CD4-positive, alpha-beta memory T cell (primary cell): ENCODE results near the gene HBM. TPM values are rescaled to one million over a fixed set of nuclear protein-coding genes. Genes with fewer than 3 reads are reported as not detected.
"Not testable (repeated sequence)": the region's sequence is repeated elsewhere in the genome, so short reads cannot be mapped to it uniquely, and the experiment has no call there.

Experiments
- CTCF ChIA-PET: fragments of 350-600 bp; sonication (Branson Sonifier 250); formaldehyde crosslinking; loops from one replicate; lab custom pipeline; 2021; ENCODE audit warnings: inconsistent platforms; ENCODE audit not compliant: partially characterized antibody; lab: Charles Lee
- POLR2A ChIA-PET: fragments of 350-600 bp; sonication (Branson Sonifier 250); formaldehyde crosslinking; loops from one replicate; lab custom pipeline; 2021; ENCODE audit not compliant: partially characterized antibody; lab: Charles Lee
- DNase-seq, 5 donors: peaks; one replicate each; pipeline versions ENCODE4 v3.0.0 to v3.0.0-alpha.2; 2020 to 2022; ENCODE audit warnings: mixed read lengths in 1 of 5
- H3K27ac ChIP-seq: one replicate; pipeline ENCODE4 v1.7.0; 2013; ENCODE audit warnings: low read depth, low read length
- H3K27me3 ChIP-seq: 2 replicates; pipeline ENCODE4 v1.7.0; 2013; ENCODE audit warnings: mild to moderate bottlenecking, low read length, moderate library complexity; ENCODE audit not compliant: insufficient read depth
- H3K36me3 ChIP-seq: 2 replicates; pipeline ENCODE4 v1.7.0; 2013; ENCODE audit warnings: mild to moderate bottlenecking, low read length, moderate library complexity; ENCODE audit not compliant: insufficient read depth
- H3K4me1 ChIP-seq: 2 replicates; pipeline ENCODE4 v1.7.0; 2013; ENCODE audit warnings: mild to moderate bottlenecking, low read length, moderate library complexity; ENCODE audit not compliant: insufficient read depth
- H3K4me3 ChIP-seq, 2 donors: one replicate each; pipeline ENCODE4 v1.7.0; 2013; ENCODE audit warnings: low read length in 2 of 2, mild to moderate bottlenecking in 1 of 2
- H3K9me3 ChIP-seq, 2 donors: one replicate each; pipeline ENCODE4 v1.7.0; 2013; ENCODE audit warnings: low read length in 2 of 2, control low read depth in 1 of 2; ENCODE audit not compliant: control insufficient read depth in 1 of 2
- H3K27ac Mint-ChIP-seq, 7 donors: one replicate each; pipeline ENCODE4 v1.8.0; 2020 to 2021; ENCODE audit warnings: mixed read lengths in 7 of 7, mild to moderate bottlenecking in 6 of 7, inconsistent platforms in 3 of 7, moderate library complexity in 3 of 7
- H3K27me3 Mint-ChIP-seq, 2 donors: one replicate each; pipeline ENCODE4 v1.8.0; 2020 to 2021; ENCODE audit warnings: mixed read lengths in 2 of 2
- H3K36me3 Mint-ChIP-seq, 2 donors: one replicate each; pipeline ENCODE4 v1.8.0; 2020 to 2021; ENCODE audit warnings: mixed read lengths in 2 of 2, inconsistent platforms in 1 of 2, mild to moderate bottlenecking in 1 of 2
- H3K4me1 Mint-ChIP-seq, 4 donors: one replicate each; pipeline ENCODE4 v1.8.0; 2020 to 2021; ENCODE audit warnings: mixed read lengths in 4 of 4, mild to moderate bottlenecking in 1 of 4
- H3K4me3 Mint-ChIP-seq, 8 donors: one replicate each; pipeline ENCODE4 v1.8.0; 2020 to 2021; ENCODE audit warnings: mixed read lengths in 8 of 8, mild to moderate bottlenecking in 7 of 8, moderate library complexity in 6 of 8, inconsistent platforms in 3 of 8
- H3K9me3 Mint-ChIP-seq, 8 donors: one replicate each; pipeline ENCODE4 v1.8.0; 2020 to 2021; ENCODE audit warnings: mixed read lengths in 8 of 8, mild to moderate bottlenecking in 5 of 8, inconsistent platforms in 3 of 8, moderate library complexity in 1 of 8
- intact Hi-C: fragments of 100-400 bp; cut with micrococcal nuclease; formaldehyde crosslinking; loops from one replicate; pipeline ENCODE4 v1.15.1; 2023
- polyA plus RNA-seq, 2 donors: library from polyadenylated mRNA; unstranded; fragments of 300-500 nt; fragmentation: Illumina TruSeq; gene quantifications; one replicate each; pipeline ENCODE4 v1.2.3, GENCODE V29; 2021
- total RNA-seq, 2 experiments: library from RNA; stranded (reverse); gene quantifications; one replicate each; pipeline ENCODE4 v1.2.3, GENCODE V29; 2021

Gene HBM
- total and polyA plus RNA-seq, 4 experiments from 2014 or later = not detected

GRCh38 chr16:164134-164823, 1.5 kb upstream of the HBM start:
- H3K36me3 Mint-ChIP-seq, intact Hi-C loops, H3K36me3 ChIP-seq, H3K9me3 ChIP-seq, H3K27ac ChIP-seq, DNase-seq, H3K27ac Mint-ChIP-seq, POLR2A ChIA-PET, CTCF ChIA-PET, H3K9me3 Mint-ChIP-seq, H3K4me3 Mint-ChIP-seq, H3K4me3 ChIP-seq: not testable (repeated sequence)
- peaks cover 29% of the 10 kb centered on the region for H3K27me3 ChIP-seq
- Mint-ChIP-seq H3K27me3 (peaks cover 31 to 37% of the 10 kb centered on the region in 2 donors), H3K4me1 (peaks cover 1 to 15% (median 5%) of the 10 kb centered on the region in 4 donors)
- H3K4me1 ChIP-seq = peaks cover 22% of the 10 kb centered on the region

DNA sequence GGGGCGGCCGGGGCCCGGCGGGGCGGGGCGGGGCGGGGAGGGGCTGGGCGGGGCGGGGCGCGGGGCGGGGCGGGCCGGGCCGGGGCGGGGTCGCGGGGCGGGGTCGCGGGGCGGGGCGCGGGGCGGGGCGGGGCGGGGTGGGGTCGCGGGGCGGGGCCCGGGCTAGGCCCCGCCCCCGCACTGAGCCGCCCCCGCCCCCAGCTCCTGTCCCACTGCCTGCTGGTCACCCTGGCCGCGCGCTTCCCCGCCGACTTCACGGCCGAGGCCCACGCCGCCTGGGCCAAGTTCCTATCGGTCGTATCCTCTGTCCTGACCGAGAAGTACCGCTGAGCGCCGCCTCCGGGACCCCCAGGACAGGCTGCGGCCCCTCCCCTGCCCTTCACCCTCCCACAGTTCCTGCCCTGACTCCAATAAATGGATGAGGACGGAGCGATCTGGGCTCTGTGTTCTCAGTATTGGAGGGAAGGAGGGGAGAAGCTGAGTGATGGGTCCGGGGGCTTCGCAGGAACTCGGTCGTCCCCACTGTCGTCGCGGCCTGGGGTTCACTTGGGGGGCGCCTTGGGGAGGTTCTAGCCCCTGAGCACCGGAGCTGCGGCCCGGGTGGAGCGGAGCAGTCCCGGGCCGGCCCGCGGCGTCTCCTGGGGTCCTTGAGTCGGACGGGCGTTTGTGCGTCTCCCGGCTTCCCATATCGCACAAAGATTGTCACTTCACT, 795 bp upstream of the HBM start:
- Histone ChIP-seq H3K9me3 (no peaks in the 10 kb centered on the region), H3K4me3 (no peak overlapping the region), H3K27ac (no peak overlapping the region), H3K36me3 (no peaks in the 10 kb centered on the region), H3K27me3 (peaks cover 29% of the 10 kb centered on the region), H3K4me1 (peaks cover 22% of the 10 kb centered on the region)
- CTCF ChIA-PET = no interaction called here
- intact Hi-C loops = no loop called here
- DNase-seq = no peak
- H3K4me3 Mint-ChIP-seq = peak overlapping the region in 5 of 8 donors; percentile 50 to 66 (median 53)
- H3K9me3 Mint-ChIP-seq = peaks cover 0 to 1% (median 0%) of the 10 kb centered on the region in 8 donors
- H3K27ac Mint-ChIP-seq = no peak overlapping the region
- H3K36me3 Mint-ChIP-seq = no peaks in the 10 kb centered on the region
- peaks cover 1 to 15% (median 5%) of the 10 kb centered on the region in 4 donors for H3K4me1 Mint-ChIP-seq
- POLR2A ChIA-PET = no interaction called here
- H3K27me3 Mint-ChIP-seq = peaks cover 31 to 38% of the 10 kb centered on the region in 2 donors

- Mint-ChIP-seq H3K36me3 (no peaks in the 10 kb centered on the region), H3K4me3 (peak overlapping the region in 5 of 8 donors; percentile 20 to 64 (median 38))
- POLR2A ChIA-PET = interaction anchor here (0.6 to 0.9 kb wide), 2 partner anchors 39 to 259 kb away, joined by 3 read pairs; partner anchors contain the start of gene RAB11FIP3
These were observed 770 bp downstream of the HBM start for GRCh38 chr16:166375-167121.

DNA sequence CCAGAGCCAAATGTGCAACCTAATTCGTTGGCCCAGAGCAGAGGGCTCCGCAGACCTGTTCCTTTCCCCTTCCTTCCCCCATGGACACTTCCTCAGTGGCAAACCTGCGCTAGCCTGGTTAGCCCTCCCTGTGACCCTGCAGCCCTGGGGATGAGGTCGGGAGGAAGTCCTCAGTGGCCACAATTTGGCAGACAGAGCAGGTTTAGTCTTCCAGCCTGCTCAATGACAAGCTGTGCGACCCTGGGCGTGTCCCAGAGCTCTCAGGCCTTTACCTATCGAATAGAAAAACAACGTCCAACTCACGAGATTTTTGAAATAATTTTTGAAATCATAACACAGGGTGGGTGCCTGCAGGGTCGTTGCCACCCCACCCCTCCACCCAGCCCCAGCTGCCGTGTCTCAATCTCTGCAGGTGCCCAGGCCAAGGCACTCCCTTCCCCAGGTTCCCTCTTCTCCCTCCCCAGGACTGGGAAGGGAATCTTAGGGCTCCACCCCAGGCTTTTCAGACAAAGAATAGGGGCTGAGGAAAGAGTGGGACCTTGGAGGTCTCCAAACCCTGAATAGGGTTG, 1.4 kb downstream of the HBM start:
- POLR2A ChIA-PET = no interaction called here
- H3K4me1 Mint-ChIP-seq = peaks cover 1 to 15% (median 5%) of the 10 kb centered on the region in 4 donors

More at GRCh38 chr16:166375-167121, 770 bp downstream of the HBM start:
- H3K27me3 Mint-ChIP-seq = peaks cover 36 to 42% of the 10 kb centered on the region in 2 donors
- Histone ChIP-seq H3K27ac (no peak overlapping the region), H3K27me3 (peaks cover 29% of the 10 kb centered on the region), H3K4me3 (no peak overlapping the region), H3K36me3 (no peaks in the 10 kb centered on the region), H3K9me3 (no peaks in the 10 kb centered on the region), H3K4me1 (peaks cover 22% of the 10 kb centered on the region)
- peak overlapping the region in 1 of 7 donors; percentile 75 for H3K27ac Mint-ChIP-seq
- peaks cover 0 to 1% (median 0%) of the 10 kb centered on the region in 8 donors for H3K9me3 Mint-ChIP-seq
- DNase-seq = peak in 1 of 5 donors; percentile 24
- intact Hi-C loops = no loop called here
- H3K4me1 Mint-ChIP-seq = peaks cover 1 to 15% (median 5%) of the 10 kb centered on the region in 4 donors
- CTCF ChIA-PET = interaction anchor here (1.6 kb wide), 1 partner anchor 49 kb away, joined by 3 read pairs; no protein-coding TSS in a partner anchor

GRCh38 chr16:168424-168823, 2.6 kb downstream of the HBM start:
- Histone ChIP-seq H3K27ac (no peak overlapping the region), H3K36me3 (no peaks in the 10 kb centered on the region), H3K9me3 (no peaks in the 10 kb centered on the region), H3K4me1 (peaks cover 22% of the 10 kb centered on the region), H3K4me3 (no peak overlapping the region), H3K27me3 (peaks cover 29% of the 10 kb centered on the region)
- intact Hi-C loops = no loop called here
- Mint-ChIP-seq H3K4me3 (no peak overlapping the region), H3K4me1 (peaks cover 1 to 15% (median 7%) of the 10 kb centered on the region in 4 donors), H3K9me3 (peaks cover 0 to 1% (median 0%) of the 10 kb centered on the region in 8 donors), H3K27ac (no peak overlapping the region), H3K36me3 (no peaks in the 10 kb centered on the region), H3K27me3 (peaks cover 36 to 38% of the 10 kb centered on the region in 2 donors)
- CTCF ChIA-PET = interaction anchor here (1.0 to 1.2 kb wide), 4 partner anchors 14 to 194 kb away, joined by 3 read pairs; no protein-coding TSS in a partner anchor
- no peak for DNase-seq
- POLR2A ChIA-PET = no interaction called here

More for the DNA sequence above, 1.4 kb downstream of the HBM start:
- peaks cover 38 to 43% of the 10 kb centered on the region in 2 donors for H3K27me3 Mint-ChIP-seq
- H3K9me3 Mint-ChIP-seq = no peaks in the 10 kb centered on the region
- intact Hi-C loops = no loop called here
- H3K36me3 Mint-ChIP-seq = no peaks in the 10 kb centered on the region
- no peaks in the 10 kb centered on the region for H3K9me3 ChIP-seq
- peaks cover 22% of the 10 kb centered on the region for H3K4me1 ChIP-seq
- CTCF ChIA-PET = interaction anchor here (1.6 kb wide), 1 partner anchor 50 kb away, joined by 3 read pairs; no protein-coding TSS in a partner anchor
- no peak overlapping the region for H3K27ac ChIP-seq
- H3K4me3 Mint-ChIP-seq = peak overlapping the region in 4 of 8 donors; percentile 20 to 64 (median 32)
- no peaks in the 10 kb centered on the region for H3K36me3 ChIP-seq
- peak overlapping the region in 1 of 7 donors; percentile 75 for H3K27ac Mint-ChIP-seq
- DNase-seq = no peak
- no peak overlapping the region for H3K4me3 ChIP-seq
- H3K27me3 ChIP-seq = peaks cover 29% of the 10 kb centered on the region

DNA sequence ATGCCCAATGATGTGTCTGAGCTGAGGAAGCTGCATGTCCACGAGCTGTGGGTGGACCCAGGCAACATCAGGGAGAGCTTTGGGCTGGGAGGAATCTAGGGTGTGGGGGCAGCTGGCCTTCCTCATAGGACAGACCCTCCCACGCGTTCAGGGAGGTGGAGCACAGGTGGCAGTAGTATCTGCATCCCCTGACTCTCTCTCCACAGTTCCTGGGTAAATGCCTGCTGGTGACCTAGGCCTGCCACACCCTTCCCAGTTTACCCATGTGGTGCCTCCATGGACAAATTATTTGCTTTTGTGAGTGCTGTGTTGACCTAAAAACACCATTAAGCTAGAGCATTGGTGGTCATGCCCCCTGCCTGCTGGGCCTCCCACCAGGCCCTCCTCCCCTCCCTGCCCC, 3.2 kb downstream of the HBM start:
- Histone ChIP-seq H3K27me3 (peaks cover 29% of the 10 kb centered on the region), H3K4me3 (no peak overlapping the region), H3K9me3 (no peaks in the 10 kb centered on the region), H3K4me1 (peaks cover 22% of the 10 kb centered on the region), H3K27ac (no peak overlapping the region), H3K36me3 (no peaks in the 10 kb centered on the region)
- peaks cover 38% of the 10 kb centered on the region in 2 donors for H3K27me3 Mint-ChIP-seq
- POLR2A ChIA-PET = no interaction called here
- CTCF ChIA-PET = interaction anchor here (1.0 to 1.2 kb wide), 2 partner anchors 63 to 193 kb away, joined by 3 read pairs; no protein-coding TSS in a partner anchor
- H3K4me1 Mint-ChIP-seq = peaks cover 2 to 15% (median 8%) of the 10 kb centered on the region in 4 donors
- H3K9me3 Mint-ChIP-seq = peaks cover 0 to 1% (median 0%) of the 10 kb centered on the region in 8 donors
- no peak overlapping the region for H3K27ac Mint-ChIP-seq
- DNase-seq = no peak
- H3K36me3 Mint-ChIP-seq = no peaks in the 10 kb centered on the region
- intact Hi-C loops = no loop called here
- no peak overlapping the region for H3K4me3 Mint-ChIP-seq
